ENCODE measurements around the gene ZNF853.
A peak's percentile ranks its signal among the peaks of the same experiment; 100 is the strongest.
"Not testable (repeated sequence)": the region's sequence is repeated elsewhere in the genome, so short reads cannot be mapped to it uniquely, and the experiment has no call there.

Gene ZNF853

GRCh38 chr7:6614953-6615722, at the start of gene ZNF853:
Gene ZNF853, plus strand, starts transcription at chr7:6615610. Its CDS starts 565 bp downstream, at chr7:6616175.
- no peak for DNase-seq

DNA sequence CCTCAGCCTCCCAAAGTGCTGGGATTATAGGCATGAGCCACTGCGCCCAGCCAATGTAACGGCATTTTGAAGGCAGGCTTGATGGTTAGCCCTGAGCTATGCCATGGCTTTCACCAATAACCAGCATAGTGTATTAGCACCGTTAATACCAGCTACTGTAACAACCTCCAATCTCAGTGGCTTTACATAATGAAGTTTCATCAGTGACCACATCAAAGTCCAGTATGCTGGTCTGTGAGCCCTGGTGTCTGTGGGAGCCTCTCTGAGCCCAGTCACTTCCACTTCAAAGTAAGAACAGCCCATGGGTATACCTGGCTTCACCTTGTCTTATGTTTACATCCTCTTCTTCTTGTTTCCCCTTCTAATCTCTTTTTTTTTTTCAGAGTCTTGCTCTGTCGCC, 49.8 kb upstream of the ZNF853 start:
- no peak for DNase-seq

DNA sequence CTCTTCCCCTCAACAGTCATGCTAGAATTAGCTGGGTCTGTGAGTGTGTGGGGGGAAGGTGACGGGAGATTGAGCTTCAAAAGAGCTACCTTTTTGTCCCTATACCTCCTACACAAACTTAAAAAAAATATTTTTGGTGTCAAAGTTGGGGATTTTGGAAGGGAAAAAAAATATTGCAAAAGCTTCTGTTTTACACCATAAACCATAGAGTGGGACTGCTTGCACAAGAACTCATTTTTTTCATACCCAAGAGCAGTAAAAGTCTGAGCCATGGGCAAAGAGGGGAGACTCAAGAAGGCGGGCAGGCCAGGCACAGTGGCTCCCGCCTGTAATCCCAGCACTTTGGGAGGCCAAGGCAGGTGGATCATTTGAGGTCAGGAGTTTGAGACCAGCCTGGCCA, 47.5 kb upstream of the ZNF853 start:
- DNase-seq, result no peak

GRCh38 chr7:6571160-6571779, 44.1 kb upstream of the ZNF853 start:
- DNase-seq, result no peak

- no peak for DNase-seq
These were observed 40.0 kb upstream of the ZNF853 start for GRCh38 chr7:6575281-6576023.

GRCh38 chr7:6576024-6576866, 39.2 kb upstream of the ZNF853 start:
- DNase-seq, result no peak

- not testable (repeated sequence) for DNase-seq
These were observed 38.5 kb upstream of the ZNF853 start for GRCh38 chr7:6576867-6577368.

DNA sequence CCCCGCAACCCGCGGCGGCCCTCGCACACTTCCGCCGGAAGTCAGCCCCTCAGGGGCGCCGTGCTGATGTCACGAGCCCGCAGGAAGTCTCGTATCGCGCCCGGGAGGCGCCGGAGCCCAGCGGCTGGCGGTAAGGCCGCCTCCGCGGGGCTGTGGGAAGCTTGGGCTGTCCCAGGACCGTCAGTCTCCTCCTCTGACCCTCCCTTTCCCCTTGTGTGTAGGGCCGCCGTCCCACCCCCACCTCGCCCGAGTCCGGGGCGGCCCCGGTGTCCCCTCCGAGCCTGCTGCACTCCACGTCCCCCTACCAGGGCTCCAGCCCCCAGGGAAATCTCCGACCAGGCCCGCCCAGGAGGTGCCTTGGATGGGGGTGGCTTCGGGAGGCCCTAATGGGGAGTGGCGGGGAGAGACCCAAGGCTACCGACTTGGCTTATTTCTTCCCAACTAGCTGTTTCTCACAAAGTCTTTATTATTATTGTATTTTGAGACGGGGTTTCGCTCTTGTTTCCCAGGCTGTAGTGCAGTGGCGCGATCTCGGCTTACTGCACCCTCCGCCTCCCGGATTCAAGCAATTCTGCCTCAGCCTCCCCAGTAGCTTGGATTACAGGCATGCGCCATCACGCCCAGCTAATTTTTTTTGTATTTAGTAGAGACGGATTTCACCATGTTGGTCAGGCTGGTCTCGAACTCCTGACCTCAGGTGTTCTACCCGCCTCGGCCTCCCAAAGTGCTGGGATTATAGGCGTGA, 37.9 kb upstream of the ZNF853 start, which contains the start of gene ZDHHC4:
ZDHHC4 (plus strand) TSS at position 86 of the 745 bp plus-strand sequence. CDS start 3,108 bp downstream, outside the sequence.
- peak; percentile 83 for DNase-seq

- DNase-seq, result no peak
These were observed 37.0 kb upstream of the ZNF853 start for GRCh38 chr7:6578114-6579084.

- no peak for DNase-seq
These were observed 36.0 kb upstream of the ZNF853 start for GRCh38 chr7:6579446-6579845.

DNA sequence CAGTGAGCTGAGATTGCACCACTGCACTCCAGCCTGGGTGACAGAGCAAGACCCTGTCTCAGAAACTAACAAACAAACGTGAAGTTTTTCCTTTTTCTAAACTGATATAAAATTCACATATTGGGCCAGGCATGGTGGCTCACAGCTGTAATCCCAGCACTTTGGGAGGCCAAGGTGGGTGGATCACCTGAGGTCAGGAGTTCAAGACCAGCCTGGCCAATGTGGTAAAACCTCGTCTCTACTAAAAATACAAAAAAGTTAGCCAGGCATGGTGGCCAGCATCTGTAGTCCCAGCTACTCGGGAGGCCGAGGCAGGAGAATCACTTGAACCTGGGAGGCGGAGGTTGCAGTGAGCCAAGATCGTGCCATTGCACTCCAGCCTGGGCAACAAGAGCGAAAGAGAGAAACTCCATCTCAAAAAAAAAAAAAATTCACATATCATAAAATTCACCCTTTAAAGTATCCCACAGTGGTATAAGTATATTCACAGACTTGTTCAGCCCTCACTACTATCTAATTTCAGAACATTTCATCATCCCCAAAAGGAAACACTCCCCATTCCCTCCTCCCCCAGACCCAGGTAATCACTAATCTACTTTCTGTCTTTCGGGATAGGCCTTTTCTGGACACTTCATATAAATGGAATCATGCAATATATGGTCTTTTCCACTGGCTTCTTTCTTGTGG, 29.5 kb upstream of the ZNF853 start:
- not testable (repeated sequence) for DNase-seq

DNA sequence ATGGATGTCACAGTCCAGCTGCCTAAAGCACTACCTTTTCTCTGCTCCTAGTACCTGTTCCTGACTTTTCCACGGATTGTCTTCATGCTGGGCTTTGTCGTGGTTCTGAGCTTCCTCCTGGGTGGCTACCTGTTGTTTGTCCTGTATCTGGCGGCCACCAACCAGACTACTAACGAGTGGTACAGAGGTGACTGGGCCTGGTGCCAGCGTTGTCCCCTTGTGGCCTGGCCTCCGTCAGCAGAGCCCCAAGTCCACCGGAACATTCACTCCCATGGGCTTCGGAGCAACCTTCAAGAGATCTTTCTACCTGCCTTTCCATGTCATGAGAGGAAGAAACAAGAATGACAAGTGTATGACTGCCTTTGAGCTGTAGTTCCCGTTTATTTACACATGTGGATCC, 26.8 kb upstream of the ZNF853 start:
- no peak for DNase-seq

DNA sequence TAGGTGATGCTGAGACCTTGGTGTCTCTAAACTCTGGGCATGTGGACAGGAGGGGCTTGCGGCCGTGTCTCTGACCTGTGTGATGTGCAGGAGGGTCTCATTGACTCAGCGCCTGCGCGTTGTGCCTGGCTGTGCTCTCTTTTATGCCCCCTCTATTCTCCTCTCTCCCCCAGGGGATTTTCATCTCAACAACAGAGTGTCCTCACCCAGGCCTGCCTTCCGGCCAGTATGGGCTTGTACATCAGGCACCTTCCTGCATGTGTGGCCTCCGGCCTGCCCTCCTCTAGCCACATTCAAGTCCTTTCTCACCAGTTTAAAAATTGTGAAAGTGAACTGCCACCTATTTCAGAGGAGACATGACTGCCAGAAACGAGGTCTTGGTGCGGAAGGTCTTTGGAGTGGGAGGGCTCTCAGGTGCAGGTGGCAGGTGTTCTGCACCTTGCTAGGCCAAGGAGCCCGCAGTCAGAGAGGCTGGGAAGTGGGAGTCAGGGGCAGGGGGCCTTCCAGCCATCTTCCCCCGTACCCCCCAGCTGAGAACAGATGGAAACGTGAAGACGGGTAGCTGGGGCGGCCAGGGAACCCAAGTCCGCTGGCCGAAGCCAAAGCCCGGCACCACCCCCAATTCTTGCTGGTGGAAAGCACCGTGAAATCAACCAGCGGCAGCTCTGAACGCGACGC, 26.1 kb upstream of the ZNF853 start:
- no peak for DNase-seq

- DNase-seq, result peak; percentile 79
These were observed 25.4 kb upstream of the ZNF853 start, which contains the start of gene INTS15 for GRCh38 chr7:6589829-6590644. Gene INTS15, plus strand, starts transcription at chr7:6590021. Its CDS starts 263 bp downstream, at chr7:6590284.

DNA sequence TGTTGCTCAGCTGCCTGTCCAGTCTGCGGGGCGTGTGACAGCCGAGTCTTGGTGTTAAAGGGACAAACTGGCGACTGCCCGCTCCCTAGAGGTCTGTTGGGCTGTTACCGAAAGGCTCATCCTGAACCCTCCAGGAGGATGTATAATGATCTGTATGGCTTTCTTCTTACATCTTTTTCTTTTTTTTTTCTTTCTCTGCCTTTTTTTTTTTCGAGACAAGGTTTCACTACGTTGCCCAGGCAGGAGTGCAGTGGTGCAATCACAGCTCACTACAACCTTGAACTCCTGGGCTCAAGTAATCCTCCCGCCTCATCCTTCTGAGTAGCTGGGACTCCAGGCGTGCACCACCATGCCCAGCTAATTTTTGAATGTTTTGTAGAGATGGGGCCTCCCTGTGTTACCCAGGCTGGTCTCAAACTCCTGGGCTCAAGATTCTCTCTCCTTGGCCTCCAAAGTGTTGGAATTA, 24.7 kb upstream of the ZNF853 start:
- DNase-seq, result no peak

DNA sequence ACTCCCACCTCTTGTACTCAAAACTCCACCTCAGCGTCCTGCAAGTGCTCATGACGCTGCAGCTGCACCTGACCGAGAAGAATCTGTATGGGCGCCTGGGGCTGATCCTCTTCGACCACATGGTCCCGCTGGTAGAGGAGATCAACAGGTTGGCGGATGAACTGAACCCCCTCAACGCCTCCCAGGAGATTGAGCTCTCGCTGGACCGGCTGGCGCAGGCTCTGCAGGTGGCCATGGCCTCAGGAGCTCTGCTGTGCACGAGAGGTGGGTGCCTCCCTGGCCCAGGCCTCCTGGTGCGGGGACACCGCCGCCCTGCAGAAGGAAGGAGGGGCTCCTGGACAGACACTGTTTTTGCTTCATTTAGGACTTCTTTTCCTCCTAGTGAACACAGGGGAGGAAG, 15.3 kb upstream of the ZNF853 start:
- no peak for DNase-seq

- DNase-seq, result no peak
These were observed 11.0 kb upstream of the ZNF853 start for GRCh38 chr7:6604458-6604857.

Data from activated gamma-delta T cell treated with Interleukin-2 at 50 U/mL for 16 hours (primary cell).